CD4-positive, alpha-beta memory T cell (primary cell): ENCODE data around the gene NT5DC1. TPM values are rescaled to one million over a fixed set of nuclear protein-coding genes. Genes with fewer than 3 reads are reported as not detected.
A peak's percentile ranks its signal among the peaks of the same experiment; 100 is the strongest.

ENCODE experiments used
- CTCF ChIA-PET: fragments of 350-600 bp; sonication (Branson Sonifier 250); formaldehyde crosslinking; loops from one replicate; lab custom pipeline; 2021; ENCODE audit warnings: inconsistent platforms; ENCODE audit not compliant: partially characterized antibody; lab: Charles Lee
- POLR2A ChIA-PET: fragments of 350-600 bp; sonication (Branson Sonifier 250); formaldehyde crosslinking; loops from one replicate; lab custom pipeline; 2021; ENCODE audit not compliant: partially characterized antibody; lab: Charles Lee
- DNase-seq, 5 donors: peaks; one replicate each; pipeline versions ENCODE4 v3.0.0 to v3.0.0-alpha.2; 2020 to 2022; ENCODE audit warnings: mixed read lengths in 1 of 5
- H3K27ac ChIP-seq: one replicate; pipeline ENCODE4 v1.7.0; 2013; ENCODE audit warnings: low read depth, low read length
- H3K27me3 ChIP-seq: 2 replicates; pipeline ENCODE4 v1.7.0; 2013; ENCODE audit warnings: mild to moderate bottlenecking, low read length, moderate library complexity; ENCODE audit not compliant: insufficient read depth
- H3K36me3 ChIP-seq: 2 replicates; pipeline ENCODE4 v1.7.0; 2013; ENCODE audit warnings: mild to moderate bottlenecking, low read length, moderate library complexity; ENCODE audit not compliant: insufficient read depth
- H3K4me1 ChIP-seq: 2 replicates; pipeline ENCODE4 v1.7.0; 2013; ENCODE audit warnings: mild to moderate bottlenecking, low read length, moderate library complexity; ENCODE audit not compliant: insufficient read depth
- H3K4me3 ChIP-seq, 2 donors: one replicate each; pipeline ENCODE4 v1.7.0; 2013; ENCODE audit warnings: low read length in 2 of 2, mild to moderate bottlenecking in 1 of 2
- H3K9me3 ChIP-seq, 2 donors: one replicate each; pipeline ENCODE4 v1.7.0; 2013; ENCODE audit warnings: low read length in 2 of 2, control low read depth in 1 of 2; ENCODE audit not compliant: control insufficient read depth in 1 of 2
- H3K27ac Mint-ChIP-seq, 7 donors: one replicate each; pipeline ENCODE4 v1.8.0; 2020 to 2021; ENCODE audit warnings: mixed read lengths in 7 of 7, mild to moderate bottlenecking in 6 of 7, inconsistent platforms in 3 of 7, moderate library complexity in 3 of 7
- H3K27me3 Mint-ChIP-seq, 2 donors: one replicate each; pipeline ENCODE4 v1.8.0; 2020 to 2021; ENCODE audit warnings: mixed read lengths in 2 of 2
- H3K36me3 Mint-ChIP-seq, 2 donors: one replicate each; pipeline ENCODE4 v1.8.0; 2020 to 2021; ENCODE audit warnings: mixed read lengths in 2 of 2, inconsistent platforms in 1 of 2, mild to moderate bottlenecking in 1 of 2
- H3K4me1 Mint-ChIP-seq, 4 donors: one replicate each; pipeline ENCODE4 v1.8.0; 2020 to 2021; ENCODE audit warnings: mixed read lengths in 4 of 4, mild to moderate bottlenecking in 1 of 4
- H3K4me3 Mint-ChIP-seq, 8 donors: one replicate each; pipeline ENCODE4 v1.8.0; 2020 to 2021; ENCODE audit warnings: mixed read lengths in 8 of 8, mild to moderate bottlenecking in 7 of 8, moderate library complexity in 6 of 8, inconsistent platforms in 3 of 8
- H3K9me3 Mint-ChIP-seq, 8 donors: one replicate each; pipeline ENCODE4 v1.8.0; 2020 to 2021; ENCODE audit warnings: mixed read lengths in 8 of 8, mild to moderate bottlenecking in 5 of 8, inconsistent platforms in 3 of 8, moderate library complexity in 1 of 8
- intact Hi-C: fragments of 100-400 bp; cut with micrococcal nuclease; formaldehyde crosslinking; loops from one replicate; pipeline ENCODE4 v1.15.1; 2023
- polyA plus RNA-seq, 2 donors: library from polyadenylated mRNA; unstranded; fragments of 300-500 nt; fragmentation: Illumina TruSeq; gene quantifications; one replicate each; pipeline ENCODE4 v1.2.3, GENCODE V29; 2021
- total RNA-seq, 2 experiments: library from RNA; stranded (reverse); gene quantifications; one replicate each; pipeline ENCODE4 v1.2.3, GENCODE V29; 2021

NT5DC1 gene
- total and polyA plus RNA-seq, 4 experiments from 2014 or later: 50.5 to 78.4 (median 58.3) TPM

- H3K27ac Mint-ChIP-seq: no peak overlapping the region
- Histone ChIP-seq H3K27me3 (no peaks in the 10 kb centered on the region), H3K36me3 (no peaks in the 10 kb centered on the region), H3K27ac (no peak overlapping the region), H3K4me1 (no peaks in the 10 kb centered on the region), H3K4me3 (no peak overlapping the region), H3K9me3 (no peaks in the 10 kb centered on the region)
- peaks cover 0 to 7% (median 4%) of the 10 kb centered on the region in 4 donors for H3K4me1 Mint-ChIP-seq
- ChIA-PET POLR2A (interaction anchor here (3.8 kb wide), 1 partner anchor 7 kb away, joined by 24 read pairs; the partner anchor contains the start of gene TSPYL1), CTCF (interaction anchor here (0.6 to 9.3 kb wide), 31 partner anchors 8 to 361 kb away, joined by 3 to 121 read pairs (median 5); partner anchors contain the start of genes RWDD1, TSPYL1 and TSPYL4)
- intact Hi-C loops: loop anchor here (1.0 to 10.0 kb wide), 3 partner anchors 158 to 274 kb away; no protein-coding TSS in a partner anchor
- no peak overlapping the region for H3K4me3 Mint-ChIP-seq
- no peak for DNase-seq
- no peaks in the 10 kb centered on the region for H3K9me3 Mint-ChIP-seq
- H3K27me3 Mint-ChIP-seq: no peaks in the 10 kb centered on the region
- H3K36me3 Mint-ChIP-seq: no peaks in the 10 kb centered on the region
These were observed 186.2 kb downstream of the NT5DC1 start for GRCh38 chr6:116286773-116287358.

GRCh38 chr6:116287689-116288282 is 187.1 kb downstream of the NT5DC1 start:
- peak in 4 of 5 donors; percentile 45 to 52 (median 48) for DNase-seq
- Mint-ChIP-seq H3K9me3 (no peaks in the 10 kb centered on the region), H3K4me3 (no peak overlapping the region), H3K36me3 (no peaks in the 10 kb centered on the region), H3K4me1 (peaks cover 0 to 4% (median 0%) of the 10 kb centered on the region in 4 donors), H3K27me3 (no peaks in the 10 kb centered on the region), H3K27ac (no peak overlapping the region)
- POLR2A ChIA-PET: interaction anchor here (1.0 to 3.8 kb wide), 2 partner anchors 8 to 227 kb away, joined by 3 to 24 read pairs; partner anchors contain the start of gene TSPYL1
- Histone ChIP-seq H3K4me1 (no peaks in the 10 kb centered on the region), H3K4me3 (no peak overlapping the region), H3K27ac (no peak overlapping the region), H3K9me3 (no peaks in the 10 kb centered on the region), H3K27me3 (no peaks in the 10 kb centered on the region), H3K36me3 (no peaks in the 10 kb centered on the region)
- intact Hi-C loops: loop anchor here (1.0 to 10.0 kb wide), 3 partner anchors 157 to 274 kb away; no protein-coding TSS in a partner anchor
- CTCF ChIA-PET: interaction anchor here (0.6 to 9.3 kb wide), 51 partner anchors 9 to 360 kb away, joined by 3 to 121 read pairs (median 4); partner anchors contain the start of genes CALHM6, RWDD1, TSPYL1 and TSPYL4

- H3K27ac ChIP-seq: no peak overlapping the region
- H3K4me3 ChIP-seq: no peak overlapping the region
- ChIA-PET CTCF (interaction anchor here (1.0 to 9.3 kb wide), 4 partner anchors 10 to 334 kb away, joined by 3 to 121 read pairs (median 4); partner anchors contain the start of gene TSPYL1), POLR2A (interaction anchor here (3.8 kb wide), 1 partner anchor 10 kb away, joined by 24 read pairs; the partner anchor contains the start of gene TSPYL1)
- no peak for DNase-seq
- H3K27ac Mint-ChIP-seq: no peak overlapping the region
- H3K36me3 ChIP-seq: no peaks in the 10 kb centered on the region
- no peak overlapping the region for H3K4me3 Mint-ChIP-seq
- H3K9me3 ChIP-seq: no peaks in the 10 kb centered on the region
- H3K4me1 Mint-ChIP-seq: no peaks in the 10 kb centered on the region
- intact Hi-C loops: loop anchor here (10.0 kb wide), 1 partner anchor 155 kb away; no protein-coding TSS in a partner anchor
- no peaks in the 10 kb centered on the region for H3K27me3 ChIP-seq
- no peaks in the 10 kb centered on the region for H3K27me3 Mint-ChIP-seq
- H3K9me3 Mint-ChIP-seq: no peaks in the 10 kb centered on the region
- H3K4me1 ChIP-seq: no peaks in the 10 kb centered on the region
- no peaks in the 10 kb centered on the region for H3K36me3 Mint-ChIP-seq
These were observed 189.2 kb downstream of the NT5DC1 start for GRCh38 chr6:116289876-116290275.

- POLR2A ChIA-PET: interaction anchor here (3.8 kb wide), 1 partner anchor 11 kb away, joined by 24 read pairs; the partner anchor contains the start of gene TSPYL1
- no peaks in the 10 kb centered on the region for H3K4me1 ChIP-seq
- H3K36me3 ChIP-seq: no peaks in the 10 kb centered on the region
- no peak overlapping the region for H3K4me3 ChIP-seq
- H3K9me3 ChIP-seq: no peaks in the 10 kb centered on the region
- no peak overlapping the region for H3K27ac Mint-ChIP-seq
- no peak for DNase-seq
- H3K27ac ChIP-seq: no peak overlapping the region
- intact Hi-C loops: no loop called here
- H3K27me3 ChIP-seq: no peaks in the 10 kb centered on the region
- CTCF ChIA-PET: interaction anchor here (1.0 to 9.3 kb wide), 2 partner anchors 243 to 333 kb away, joined by 3 to 121 read pairs; no protein-coding TSS in a partner anchor
- no peak overlapping the region for H3K4me3 Mint-ChIP-seq
- H3K36me3 Mint-ChIP-seq: no peaks in the 10 kb centered on the region
- no peaks in the 10 kb centered on the region for H3K9me3 Mint-ChIP-seq
- H3K27me3 Mint-ChIP-seq: no peaks in the 10 kb centered on the region
- H3K4me1 Mint-ChIP-seq: no peaks in the 10 kb centered on the region
These were observed 190.1 kb downstream of the NT5DC1 start for GRCh38 chr6:116290799-116291198.

GRCh38 chr6:116291701-116292396 is 191.2 kb downstream of the NT5DC1 start:
- no peak overlapping the region for H3K4me3 ChIP-seq
- H3K27me3 ChIP-seq: no peaks in the 10 kb centered on the region
- ChIA-PET POLR2A (no interaction called here), CTCF (interaction anchor here (1.2 to 9.3 kb wide), 2 partner anchors 23 to 242 kb away, joined by 4 to 121 read pairs; no protein-coding TSS in a partner anchor)
- H3K36me3 ChIP-seq: no peaks in the 10 kb centered on the region
- no peak overlapping the region for H3K27ac ChIP-seq
- DNase-seq: no peak
- H3K9me3 ChIP-seq: no peaks in the 10 kb centered on the region
- Mint-ChIP-seq H3K27me3 (no peaks in the 10 kb centered on the region), H3K4me1 (no peaks in the 10 kb centered on the region), H3K9me3 (no peaks in the 10 kb centered on the region), H3K4me3 (no peak overlapping the region), H3K36me3 (no peaks in the 10 kb centered on the region), H3K27ac (no peak overlapping the region)
- H3K4me1 ChIP-seq: no peaks in the 10 kb centered on the region
- intact Hi-C loops: no loop called here

GRCh38 chr6:116292553-116292952 is 191.9 kb downstream of the NT5DC1 start:
- H3K36me3 Mint-ChIP-seq: no peaks in the 10 kb centered on the region
- H3K27me3 Mint-ChIP-seq: no peaks in the 10 kb centered on the region
- Histone ChIP-seq H3K27me3 (no peaks in the 10 kb centered on the region), H3K9me3 (no peaks in the 10 kb centered on the region), H3K27ac (no peak overlapping the region), H3K4me3 (no peak overlapping the region), H3K4me1 (no peaks in the 10 kb centered on the region), H3K36me3 (no peaks in the 10 kb centered on the region)
- H3K9me3 Mint-ChIP-seq: no peaks in the 10 kb centered on the region
- ChIA-PET POLR2A (no interaction called here), CTCF (interaction anchor here (1.2 to 9.3 kb wide), 2 partner anchors 24 to 241 kb away, joined by 4 to 121 read pairs; no protein-coding TSS in a partner anchor)
- H3K27ac Mint-ChIP-seq: no peak overlapping the region
- intact Hi-C loops: no loop called here
- no peak for DNase-seq
- H3K4me3 Mint-ChIP-seq: no peak overlapping the region
- H3K4me1 Mint-ChIP-seq: no peaks in the 10 kb centered on the region
